Measurements from ENCODE around the gene EVC2. TPM values are rescaled to one million over a fixed set of nuclear protein-coding genes. Genes with fewer than 3 reads are reported as not detected.

Gene EVC2
- total RNA-seq, 2 donors from 2014 or later, result 8.6 to 13.2 TPM

DNA sequence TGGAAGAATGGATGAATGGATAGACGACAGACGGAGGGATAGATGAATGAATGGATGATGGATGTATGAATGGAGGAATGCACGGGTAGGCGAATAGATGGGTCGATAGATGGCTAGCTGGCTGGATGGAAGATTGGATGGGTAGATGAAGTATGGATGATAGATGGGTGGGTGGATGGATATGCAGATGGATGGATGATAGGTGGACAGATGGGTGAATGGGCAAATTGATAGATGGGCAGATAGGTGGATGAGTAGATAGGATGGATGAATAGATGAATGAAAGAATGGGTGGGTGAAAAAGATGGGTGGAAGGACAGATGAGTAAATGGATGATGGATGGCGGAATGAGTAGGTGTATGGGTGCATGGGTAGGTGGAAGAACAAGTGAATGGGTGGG lies 57.3 kb downstream of the EVC2 start:
- TF ChIP-seq POLR2A (IDR thresholded peaks at IDR 0.05) (no peak), CTCF (IDR thresholded peaks at IDR 0.05) (no peak)

GRCh38 chr4:5650040-5650439 lies 58.3 kb downstream of the EVC2 start:
- Histone ChIP-seq H3K4me3 (no peak overlapping the region), H3K36me3 (replicated peaks in 1 of 2; ENCODE audit: insufficient read depth in 1 of 2, low read depth in 2 of 2) (no peaks in the 10 kb centered on the region), H3K27me3 (no peaks in the 10 kb centered on the region), H3K4me1 (peaks cover 5% of the 10 kb centered on the region), H3K27ac (no peak overlapping the region), H3K9me3 (no peaks in the 10 kb centered on the region)
- intact Hi-C loops (cut with DNase I), result no loop called here
- ATAC-seq (no peak), DNase-seq (no peak)
- WGBS, 2 donors, result 91 to 96% methylated on average over 3 of the region's 3 CpGs
- TF ChIP-seq CTCF (IDR thresholded peaks at IDR 0.05), result no peak
- TF ChIP-seq POLR2A (IDR thresholded peaks at IDR 0.05), result no peak

More for the DNA sequence above, 57.3 kb downstream of the EVC2 start:
- WGBS, 2 donors, result 92 to 94% methylated on average over 6 of the region's 6 CpGs
- intact Hi-C loops (cut with DNase I), result no loop called here
- H3K4me1 ChIP-seq, result peaks cover 8% of the 10 kb centered on the region
- ATAC-seq, result no peak
- H3K9me3 ChIP-seq, result no peaks in the 10 kb centered on the region
- no peaks in the 10 kb centered on the region for H3K36me3 ChIP-seq (replicated peaks in 1 of 2; ENCODE audit: insufficient read depth in 1 of 2, low read depth in 2 of 2)
- H3K27me3 ChIP-seq, result no peaks in the 10 kb centered on the region
- H3K4me3 ChIP-seq, result no peak overlapping the region
- no peak for DNase-seq
- no peak overlapping the region for H3K27ac ChIP-seq

- 80 to 81% methylated on average over 7 of the region's 7 CpGs for WGBS, 2 donors
- Histone ChIP-seq H3K27ac (no peak overlapping the region), H3K9me3 (no peaks in the 10 kb centered on the region), H3K36me3 (replicated peaks in 1 of 2; ENCODE audit: insufficient read depth in 1 of 2, low read depth in 2 of 2) (no peaks in the 10 kb centered on the region), H3K4me3 (no peak overlapping the region), H3K4me1 (no peaks in the 10 kb centered on the region), H3K27me3 (no peaks in the 10 kb centered on the region)
- intact Hi-C loops (cut with DNase I), result no loop called here
- TF ChIP-seq CTCF (IDR thresholded peaks at IDR 0.05) (no peak), POLR2A (IDR thresholded peaks at IDR 0.05) (no peak)
- ATAC-seq (no peak), DNase-seq (no peak)
Observed at GRCh38 chr4:5647351-5647750, 61.0 kb downstream of the EVC2 start.

DNA sequence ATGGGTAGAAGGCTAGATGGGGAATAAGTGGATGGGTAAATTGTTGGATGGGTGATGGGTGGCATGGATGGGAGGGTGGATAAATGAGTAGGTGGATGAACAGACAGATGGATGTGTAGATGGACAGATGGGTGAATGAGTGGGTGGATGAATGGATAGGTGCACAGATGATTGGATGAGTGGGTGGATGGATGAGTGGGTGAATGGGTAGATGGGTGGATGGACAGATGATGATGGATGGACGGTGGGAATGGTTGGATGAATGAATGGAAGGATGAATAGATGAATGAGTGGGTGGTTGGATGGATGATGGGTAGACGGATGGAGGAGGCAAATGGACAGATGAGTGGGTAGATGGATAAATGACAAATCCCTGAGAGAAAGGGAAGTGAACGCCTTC lies 68.3 kb downstream of the EVC2 start:
- Histone ChIP-seq H3K27me3 (no peaks in the 10 kb centered on the region), H3K27ac (no peak overlapping the region), H3K4me1 (no peaks in the 10 kb centered on the region), H3K4me3 (no peak overlapping the region), H3K36me3 (replicated peaks in 1 of 2; ENCODE audit: insufficient read depth in 1 of 2, low read depth in 2 of 2) (no peaks in the 10 kb centered on the region), H3K9me3 (no peaks in the 10 kb centered on the region)
- 61 to 69% methylated on average over 3 of the region's 3 CpGs for WGBS, 2 donors
- intact Hi-C loops (cut with DNase I), result no loop called here
- DNase-seq (no peak), ATAC-seq (no peak)
- TF ChIP-seq CTCF (IDR thresholded peaks at IDR 0.05) (no peak), POLR2A (IDR thresholded peaks at IDR 0.05) (no peak)

DNA sequence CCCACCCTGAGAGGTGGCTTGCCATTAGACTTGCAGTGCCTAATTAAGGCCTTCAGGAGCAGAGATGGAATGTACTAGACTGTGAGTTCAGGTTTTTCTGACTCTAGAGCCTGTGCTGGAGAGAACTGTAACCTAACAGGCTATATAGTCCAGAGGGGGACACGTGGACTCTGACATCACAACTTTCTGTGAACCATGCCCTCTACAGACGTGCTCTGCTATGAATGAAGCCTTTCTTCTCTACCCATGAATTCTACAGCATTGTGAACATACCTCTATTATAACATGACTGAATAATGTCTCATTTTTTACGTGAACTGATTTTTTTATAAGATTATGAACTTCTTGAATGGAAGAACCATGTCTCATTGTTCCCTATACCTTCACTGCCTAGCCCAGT lies 68.8 kb downstream of the EVC2 start:
- H3K9me3 ChIP-seq, result no peaks in the 10 kb centered on the region
- intact Hi-C loops (cut with DNase I), result no loop called here
- H3K27me3 ChIP-seq, result no peaks in the 10 kb centered on the region
- WGBS, 2 donors, result 84 to 85% methylated on average over 3 of the region's 3 CpGs
- ATAC-seq, result no peak
- no peak for DNase-seq
- H3K27ac ChIP-seq, result no peak overlapping the region
- H3K4me1 ChIP-seq, result no peaks in the 10 kb centered on the region
- no peaks in the 10 kb centered on the region for H3K36me3 ChIP-seq (replicated peaks in 1 of 2; ENCODE audit: insufficient read depth in 1 of 2, low read depth in 2 of 2)
- no peak for TF ChIP-seq CTCF (IDR thresholded peaks at IDR 0.05)
- no peak for TF ChIP-seq POLR2A (IDR thresholded peaks at IDR 0.05)
- no peak overlapping the region for H3K4me3 ChIP-seq

Data from body of pancreas (tissue), 4 donors.